WI38 (cell line): ENCODE measurements around the gene FGF14.

ENCODE experiments used
- H3K4me3 ChIP-seq: 2 replicates; pipeline ENCODE4 v1.5.1; 2011; ENCODE audit warnings: low read depth, mild to moderate bottlenecking, control low read depth, low read length
- CTCF ChIP-seq: IDR thresholded peaks from 2 replicates; pipeline ENCODE4 v1.5.1; 2012; ENCODE audit warnings: low read depth, mild to moderate bottlenecking, control low read depth, low read length

FGF14 gene

GRCh38 chr13:101896541-101896940 lies 505.3 kb downstream of the FGF14 start:
- no peak overlapping the region for H3K4me3 ChIP-seq
- TF ChIP-seq CTCF = no peak

GRCh38 chr13:101893021-101893420 lies 508.8 kb downstream of the FGF14 start:
- H3K4me3 ChIP-seq = no peak overlapping the region
- no peak for TF ChIP-seq CTCF

- no peak for TF ChIP-seq CTCF
- no peak overlapping the region for H3K4me3 ChIP-seq
Measured at GRCh38 chr13:101892296-101892695, 509.6 kb downstream of the FGF14 start.

GRCh38 chr13:101881593-101881992 lies 520.3 kb downstream of the FGF14 start:
- TF ChIP-seq CTCF = no peak
- H3K4me3 ChIP-seq = no peak overlapping the region

GRCh38 chr13:101880581-101880980 lies 521.3 kb downstream of the FGF14 start:
- no peak for TF ChIP-seq CTCF
- H3K4me3 ChIP-seq = no peak overlapping the region

GRCh38 chr13:101876951-101877350 lies 524.9 kb downstream of the FGF14 start:
- no peak overlapping the region for H3K4me3 ChIP-seq
- TF ChIP-seq CTCF = no peak

GRCh38 chr13:101875717-101876393 lies 526.0 kb downstream of the FGF14 start:
- no peak overlapping the region for H3K4me3 ChIP-seq
- TF ChIP-seq CTCF = no peak
